Measurements from ENCODE around the gene RNF213. TPM values are rescaled to one million over a fixed set of nuclear protein-coding genes. Genes with fewer than 3 reads are reported as not detected.

Gene RNF213
- total RNA-seq, 1 donor, result 198 TPM

DNA sequence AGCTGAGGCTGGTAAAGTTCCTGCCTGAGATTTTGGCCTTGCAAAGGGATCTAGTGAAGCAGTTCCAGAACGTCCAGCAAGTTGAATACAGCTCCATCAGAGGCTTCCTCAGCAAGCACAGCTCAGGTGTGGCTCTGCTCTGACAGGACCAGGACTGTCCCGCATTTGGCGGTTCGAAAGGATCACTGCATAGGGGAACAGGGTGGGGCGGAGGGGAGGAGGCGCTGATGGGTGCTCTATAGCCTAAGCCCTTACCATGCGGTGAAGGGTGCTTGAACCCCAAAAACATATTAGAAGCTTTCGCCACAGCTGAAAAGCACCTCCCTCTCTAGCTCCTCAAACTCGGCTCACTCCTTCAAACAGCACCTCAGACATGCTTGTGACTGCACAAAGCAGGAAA lies 124.4 kb downstream of the RNF213 start:
- no peak for TF ChIP-seq CTCF (IDR thresholded peaks at IDR 0.05; ENCODE audit: insufficient read depth, low read depth, low read length)
- no peak for DNase-seq (ENCODE audit: low read depth)
- H3K4me3 ChIP-seq (ENCODE audit: low read depth, low read length), result no peak overlapping the region

GRCh38 chr17:80386341-80386740 lies 125.7 kb downstream of the RNF213 start:
- no peak overlapping the region for H3K4me3 ChIP-seq (ENCODE audit: low read depth, low read length)

DNA sequence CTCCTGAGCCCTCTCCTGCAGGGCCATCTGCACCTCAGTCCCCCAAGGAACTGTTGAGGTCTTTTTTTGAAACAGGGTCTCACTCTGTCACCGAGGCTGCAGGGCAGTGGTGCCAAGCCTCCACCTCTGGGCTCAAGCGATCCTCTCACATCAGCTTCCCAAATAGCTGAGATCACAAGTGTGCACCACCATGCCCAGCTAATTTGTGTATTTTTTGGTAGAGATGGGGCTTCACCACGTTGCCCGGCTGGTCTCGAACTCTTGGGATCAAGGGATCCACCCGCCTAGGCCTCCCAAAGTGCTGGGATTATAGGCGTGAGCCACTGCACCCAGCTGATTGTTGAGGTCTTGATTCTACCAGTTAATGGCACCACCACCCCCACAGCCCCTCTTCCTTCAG lies 126.4 kb downstream of the RNF213 start:
- no peak for TF ChIP-seq CTCF (IDR thresholded peaks at IDR 0.05; ENCODE audit: insufficient read depth, low read depth, low read length)
- no peak for DNase-seq (ENCODE audit: low read depth)
- H3K4me3 ChIP-seq (ENCODE audit: low read depth, low read length), result no peak overlapping the region

More at GRCh38 chr17:80386341-80386740, 125.7 kb downstream of the RNF213 start:
- TF ChIP-seq CTCF (IDR thresholded peaks at IDR 0.05; ENCODE audit: insufficient read depth, low read depth, low read length), result no peak
- no peak for DNase-seq (ENCODE audit: low read depth)

DNA sequence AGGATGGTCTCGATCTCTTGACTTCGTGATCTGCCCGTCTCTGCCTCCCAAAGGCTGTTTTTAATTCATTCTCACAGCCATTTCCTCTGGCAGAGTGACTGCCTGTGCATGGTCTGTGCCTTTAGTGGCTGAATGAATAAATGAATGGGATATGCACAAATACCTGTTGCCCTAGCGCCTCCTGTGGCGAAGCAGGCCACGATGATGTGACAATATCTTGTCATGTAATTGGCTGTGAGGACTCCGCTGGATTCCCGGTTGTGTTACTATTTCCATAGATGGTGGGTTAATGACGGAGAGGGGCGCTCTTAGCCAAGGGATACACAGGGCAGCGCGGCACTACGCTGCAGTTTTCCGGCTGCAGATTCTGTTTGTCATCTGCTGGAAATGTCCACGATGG lies 127.5 kb downstream of the RNF213 start:
- no peak overlapping the region for H3K4me3 ChIP-seq (ENCODE audit: low read depth, low read length)
- no peak for DNase-seq (ENCODE audit: low read depth)
- no peak for TF ChIP-seq CTCF (IDR thresholded peaks at IDR 0.05; ENCODE audit: insufficient read depth, low read depth, low read length)

DNA sequence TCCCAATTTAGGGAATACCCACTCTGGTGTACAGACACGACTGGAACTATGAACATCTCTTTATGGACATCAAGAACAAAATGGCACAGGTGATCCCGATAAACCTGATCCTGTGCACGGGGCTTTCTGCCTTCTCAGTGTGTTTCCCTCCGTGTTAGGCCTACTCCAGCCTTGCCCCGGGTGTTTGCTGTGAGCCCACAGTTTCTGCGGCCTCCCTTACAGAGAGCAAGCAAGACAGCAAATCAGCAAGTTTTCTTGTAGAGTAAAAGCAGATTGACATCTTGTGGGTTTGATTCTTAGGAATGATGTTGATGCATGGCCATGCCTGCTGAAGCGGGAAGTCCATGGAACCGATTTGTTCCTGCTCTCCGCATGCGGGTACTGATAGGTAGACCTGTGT lies 127.9 kb downstream of the RNF213 start:
- no peak overlapping the region for H3K4me3 ChIP-seq (ENCODE audit: low read depth, low read length)
- no peak for TF ChIP-seq CTCF (IDR thresholded peaks at IDR 0.05; ENCODE audit: insufficient read depth, low read depth, low read length)
- DNase-seq (ENCODE audit: low read depth), result no peak

GRCh38 chr17:80389011-80389995 lies 128.7 kb downstream of the RNF213 start:
- TF ChIP-seq CTCF (IDR thresholded peaks at IDR 0.05; ENCODE audit: insufficient read depth, low read depth, low read length), result no peak
- no peak overlapping the region for H3K4me3 ChIP-seq (ENCODE audit: low read depth, low read length)
- no peak for DNase-seq (ENCODE audit: low read depth)

Data from fibroblast of villous mesenchyme (primary cell).